SK-N-SH treated with all-trans-retinoic acid at 6 μM for 48 hours (cell line): Measurements from ENCODE around the gene CATSPERZ.

Experiments
- ATAC-seq: fragments of 200-7000 bp; cut with Tn5 transposase; 3 replicates; pipeline ENCODE4 v1.9.1; 2020; ENCODE audit warnings: mild to moderate bottlenecking, moderate library complexity
- BACH2 ChIP-seq: fragments of 250-450 bp; sonication (Bioruptor Pico); IDR thresholded peaks from 2 replicates; pipeline ENCODE4 v1.9.0; 2021; ENCODE audit warnings: mild to moderate bottlenecking, borderline replicate concordance
- CSDC2 ChIP-seq: fragments of 250-450 bp; sonication (Bioruptor Pico); IDR thresholded peaks from 2 replicates; pipeline ENCODE4 v1.5.0; 2020; ENCODE audit warnings: mild to moderate bottlenecking, moderate library complexity
- ESRRG ChIP-seq: fragments of 250-450 bp; sonication (Bioruptor Pico); IDR thresholded peaks from 2 replicates; pipeline ENCODE4 v1.6.1; 2021; ENCODE audit warnings: mild to moderate bottlenecking
- GLIS3 ChIP-seq: fragments of 250-450 bp; sonication (Bioruptor Pico); IDR thresholded peaks from 2 replicates; pipeline ENCODE4 v1.5.0; 2020; ENCODE audit warnings: mild to moderate bottlenecking, moderate library complexity
- ISL1 ChIP-seq: fragments of 250-450 bp; sonication (Bioruptor Pico); IDR thresholded peaks from 2 replicates; pipeline ENCODE4 v2.1.2; 2022; ENCODE audit warnings: mild to moderate bottlenecking, moderate library complexity
- OSR1 ChIP-seq: fragments of 250-450 bp; sonication (Bioruptor Pico); IDR thresholded peaks from 2 replicates; pipeline ENCODE4 v1.8.0; 2022; ENCODE audit warnings: moderate library complexity, mild to moderate bottlenecking, inconsistent platforms
- PPARA ChIP-seq: fragments of 250-450 bp; sonication (Bioruptor Pico); IDR thresholded peaks from 2 replicates; pipeline ENCODE4 v1.5.0; 2020; ENCODE audit warnings: mild to moderate bottlenecking, borderline replicate concordance
- RARB ChIP-seq: fragments of 250-450 bp; sonication (Bioruptor Pico); IDR thresholded peaks from 2 replicates; pipeline ENCODE4 v1.8.0; 2021; ENCODE audit warnings: mild to moderate bottlenecking, moderate library complexity
- SNAI2 ChIP-seq: fragments of 250-450 bp; sonication (Bioruptor Pico); IDR thresholded peaks from 2 replicates; pipeline ENCODE4 v1.5.0; 2020; ENCODE audit warnings: mild to moderate bottlenecking, moderate library complexity
- TCF4 ChIP-seq: fragments of 250-450 bp; sonication (Bioruptor Pico); IDR thresholded peaks from 2 replicates; pipeline ENCODE4 v1.8.0; 2021; ENCODE audit warnings: mild to moderate bottlenecking, moderate library complexity, borderline replicate concordance
- TOX ChIP-seq: fragments of 250-450 bp; sonication (Bioruptor Pico); IDR thresholded peaks from 2 replicates; pipeline ENCODE4 v1.8.0; 2021; ENCODE audit warnings: mild to moderate bottlenecking, moderate library complexity, borderline replicate concordance
- ZFP3 ChIP-seq: fragments of 250-450 bp; sonication (Bioruptor Pico); IDR thresholded peaks from 2 replicates; pipeline ENCODE4 v1.5.0; 2020; ENCODE audit warnings: mild to moderate bottlenecking, moderate library complexity
- ZFP30 ChIP-seq: fragments of 450-650 bp; formaldehyde crosslinking; IDR thresholded peaks from 2 replicates; pipeline ENCODE4 v1.5.0; 2022; ENCODE audit warnings: mild to moderate bottlenecking, moderate library complexity
- ZNF565 ChIP-seq: fragments of 450-650 bp; formaldehyde crosslinking; conservative IDR thresholded peaks from 2 replicates; pipeline ENCODE4 v1.5.0; 2020; ENCODE audit warnings: low read depth, mild to moderate bottlenecking, moderate library complexity
- ZNF70 ChIP-seq: fragments of 450-650 bp; formaldehyde crosslinking; IDR thresholded peaks from 2 replicates; pipeline ENCODE4 v1.5.0; 2020; ENCODE audit warnings: mild to moderate bottlenecking, moderate library complexity
- ZNF8 ChIP-seq: fragments of 450-650 bp; formaldehyde crosslinking; IDR thresholded peaks from 2 replicates; pipeline ENCODE4 v1.5.0; 2020; ENCODE audit warnings: mild to moderate bottlenecking, moderate library complexity
- TF ChIP-seq, protein P1 (sequence below): fragments of 250-450 bp; sonication (Bioruptor Pico); IDR thresholded peaks from 2 replicates; pipeline ENCODE4 v1.5.1; 2020; ENCODE audit warnings: low read depth, mild to moderate bottlenecking, moderate library complexity
- TF ChIP-seq, protein P2 (sequence below): fragments of 250-450 bp; sonication (Bioruptor Pico); IDR thresholded peaks from 2 replicates; pipeline ENCODE4 v1.5.0; 2020; ENCODE audit warnings: mild to moderate bottlenecking, moderate library complexity
- TF ChIP-seq, protein P3 (sequence below): fragments of 250-450 bp; sonication (Bioruptor Pico); IDR thresholded peaks from 2 replicates; pipeline ENCODE4 v1.5.1; 2021; ENCODE audit warnings: mild to moderate bottlenecking, moderate library complexity
- TF ChIP-seq, protein P4 (sequence below): fragments of 250-450 bp; sonication (Bioruptor Pico); IDR thresholded peaks from 2 replicates; pipeline ENCODE4 v1.8.0; 2021; ENCODE audit warnings: low read depth, mild to moderate bottlenecking, moderate library complexity, borderline replicate concordance

The CATSPERZ gene

DNA sequence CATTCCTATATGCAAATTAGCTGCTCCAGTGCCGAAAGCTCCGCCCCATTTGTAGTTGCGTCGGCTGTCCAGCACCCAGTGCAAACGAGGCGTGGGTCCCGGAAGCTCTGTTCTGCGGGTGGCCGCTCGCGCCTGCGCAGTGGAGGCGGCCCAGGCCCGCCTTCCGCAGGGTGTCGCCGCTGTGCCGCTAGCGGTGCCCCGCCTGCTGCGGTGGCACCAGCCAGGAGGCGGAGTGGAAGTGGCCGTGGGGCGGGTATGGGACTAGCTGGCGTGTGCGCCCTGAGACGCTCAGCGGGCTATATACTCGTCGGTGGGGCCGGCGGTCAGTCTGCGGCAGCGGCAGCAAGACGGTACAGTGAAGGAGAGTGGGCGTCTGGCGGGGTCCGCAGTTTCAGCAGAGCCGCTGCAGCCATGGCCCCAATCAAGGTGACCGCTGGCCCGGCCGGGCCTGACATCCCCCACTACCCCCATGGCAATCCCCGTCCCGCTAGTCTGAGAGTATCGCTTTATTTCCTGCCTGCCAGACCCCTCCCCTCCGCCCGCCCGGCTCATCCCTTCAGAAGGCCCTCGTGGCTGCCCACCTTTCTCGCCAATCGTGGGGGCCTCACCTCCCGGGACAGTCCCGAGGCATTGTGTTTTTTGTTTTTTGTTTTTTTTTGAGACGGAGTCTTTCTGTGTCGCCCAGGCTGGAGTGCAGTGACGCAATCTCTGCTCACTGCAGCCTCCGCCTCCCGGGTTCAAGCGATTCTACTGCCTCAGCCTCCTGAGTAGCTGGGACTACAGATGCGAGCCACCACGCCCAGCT, 18.0 kb downstream of the CATSPERZ start, which contains the start of gene PRDX5 (continued):
- TF ChIP-seq, protein P1, sequence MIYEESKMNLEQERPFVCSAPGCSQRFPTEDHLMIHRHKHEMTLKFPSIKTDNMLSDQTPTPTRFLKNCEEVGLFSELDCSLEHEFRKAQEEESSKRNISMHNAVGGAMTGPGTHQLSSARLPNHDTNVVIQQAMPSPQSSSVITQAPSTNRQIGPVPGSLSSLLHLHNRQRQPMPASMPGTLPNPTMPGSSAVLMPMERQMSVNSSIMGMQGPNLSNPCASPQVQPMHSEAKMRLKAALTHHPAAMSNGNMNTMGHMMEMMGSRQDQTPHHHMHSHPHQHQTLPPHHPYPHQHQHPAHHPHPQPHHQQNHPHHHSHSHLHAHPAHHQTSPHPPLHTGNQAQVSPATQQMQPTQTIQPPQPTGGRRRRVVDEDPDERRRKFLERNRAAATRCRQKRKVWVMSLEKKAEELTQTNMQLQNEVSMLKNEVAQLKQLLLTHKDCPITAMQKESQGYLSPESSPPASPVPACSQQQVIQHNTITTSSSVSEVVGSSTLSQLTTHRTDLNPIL (CRISPR knock-in tag), result no peak
- TF ChIP-seq ZNF565 (CRISPR knock-in tag), result no peak
- no peak for TF ChIP-seq ZFP30 (CRISPR knock-in tag)
- TF ChIP-seq, all 23 proteins: peak for 0

DNA sequence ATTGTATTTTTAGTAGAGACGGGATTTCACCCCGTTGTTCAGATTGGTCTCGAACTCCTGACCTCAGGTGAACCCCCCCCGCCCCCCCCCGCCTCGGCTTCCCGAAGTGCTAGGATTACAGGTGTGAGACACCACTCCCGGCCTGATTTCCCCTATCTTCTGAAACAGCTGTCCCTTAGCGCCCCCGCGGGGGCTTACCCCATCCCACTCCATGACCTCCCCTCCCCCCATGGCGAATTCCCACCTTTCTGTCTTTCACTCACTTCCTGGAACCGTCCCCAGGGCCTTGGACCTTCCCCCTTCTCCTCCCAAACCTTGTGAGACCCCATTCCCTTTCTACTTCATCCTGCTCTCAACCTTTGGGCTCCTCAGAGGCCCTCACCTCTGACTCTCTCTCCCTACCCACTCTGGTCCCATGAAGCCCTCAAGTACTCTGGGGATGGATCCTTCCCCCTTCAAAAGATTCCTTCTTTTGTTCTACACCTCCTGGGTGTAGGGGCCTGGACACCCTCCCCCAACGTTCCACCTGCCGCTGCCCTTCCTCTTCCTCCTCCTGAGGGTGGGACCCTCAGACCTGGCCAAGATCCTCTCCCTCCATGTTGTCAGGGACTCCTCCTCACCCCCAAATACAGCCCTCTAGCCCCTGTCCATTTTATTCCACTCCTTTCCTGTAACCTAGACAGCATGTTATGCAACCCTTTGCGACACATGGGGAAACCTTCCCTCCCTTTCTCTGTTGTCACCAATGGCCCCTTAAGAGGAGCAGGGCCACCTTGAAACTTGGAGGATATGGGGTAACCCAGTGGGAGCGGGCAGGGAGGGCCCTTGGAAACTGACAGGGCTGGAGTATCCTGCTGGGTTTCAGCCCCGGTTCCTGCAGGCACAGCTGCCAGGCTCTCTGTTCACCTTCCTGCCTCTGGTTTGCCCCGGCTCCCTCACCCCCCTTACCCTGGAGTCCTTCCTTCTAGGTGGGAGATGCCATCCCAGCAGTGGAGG, 18.9 kb downstream of the CATSPERZ start:
- no peak for ATAC-seq
- TF ChIP-seq, protein P1 (CRISPR knock-in tag), result no peak
- TF ChIP-seq SNAI2 (no peak), TCF4 (CRISPR knock-in tag) (no peak), BACH2 (CRISPR knock-in tag) (no peak), ZNF70 (CRISPR knock-in tag) (no peak), ZFP30 (CRISPR knock-in tag) (no peak), ISL1 (CRISPR knock-in tag) (no peak), TOX (no peak), ZFP3 (no peak), GLIS3 (no peak)
- TF ChIP-seq, protein P2, sequence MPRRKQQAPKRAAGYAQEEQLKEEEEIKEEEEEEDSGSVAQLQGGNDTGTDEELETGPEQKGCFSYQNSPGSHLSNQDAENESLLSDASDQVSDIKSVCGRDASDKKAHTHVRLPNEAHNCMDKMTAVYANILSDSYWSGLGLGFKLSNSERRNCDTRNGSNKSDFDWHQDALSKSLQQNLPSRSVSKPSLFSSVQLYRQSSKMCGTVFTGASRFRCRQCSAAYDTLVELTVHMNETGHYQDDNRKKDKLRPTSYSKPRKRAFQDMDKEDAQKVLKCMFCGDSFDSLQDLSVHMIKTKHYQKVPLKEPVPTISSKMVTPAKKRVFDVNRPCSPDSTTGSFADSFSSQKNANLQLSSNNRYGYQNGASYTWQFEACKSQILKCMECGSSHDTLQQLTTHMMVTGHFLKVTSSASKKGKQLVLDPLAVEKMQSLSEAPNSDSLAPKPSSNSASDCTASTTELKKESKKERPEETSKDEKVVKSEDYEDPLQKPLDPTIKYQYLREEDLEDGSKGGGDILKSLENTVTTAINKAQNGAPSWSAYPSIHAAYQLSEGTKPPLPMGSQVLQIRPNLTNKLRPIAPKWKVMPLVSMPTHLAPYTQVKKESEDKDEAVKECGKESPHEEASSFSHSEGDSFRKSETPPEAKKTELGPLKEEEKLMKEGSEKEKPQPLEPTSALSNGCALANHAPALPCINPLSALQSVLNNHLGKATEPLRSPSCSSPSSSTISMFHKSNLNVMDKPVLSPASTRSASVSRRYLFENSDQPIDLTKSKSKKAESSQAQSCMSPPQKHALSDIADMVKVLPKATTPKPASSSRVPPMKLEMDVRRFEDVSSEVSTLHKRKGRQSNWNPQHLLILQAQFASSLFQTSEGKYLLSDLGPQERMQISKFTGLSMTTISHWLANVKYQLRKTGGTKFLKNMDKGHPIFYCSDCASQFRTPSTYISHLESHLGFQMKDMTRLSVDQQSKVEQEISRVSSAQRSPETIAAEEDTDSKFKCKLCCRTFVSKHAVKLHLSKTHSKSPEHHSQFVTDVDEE (CRISPR knock-in tag), result no peak

DNA sequence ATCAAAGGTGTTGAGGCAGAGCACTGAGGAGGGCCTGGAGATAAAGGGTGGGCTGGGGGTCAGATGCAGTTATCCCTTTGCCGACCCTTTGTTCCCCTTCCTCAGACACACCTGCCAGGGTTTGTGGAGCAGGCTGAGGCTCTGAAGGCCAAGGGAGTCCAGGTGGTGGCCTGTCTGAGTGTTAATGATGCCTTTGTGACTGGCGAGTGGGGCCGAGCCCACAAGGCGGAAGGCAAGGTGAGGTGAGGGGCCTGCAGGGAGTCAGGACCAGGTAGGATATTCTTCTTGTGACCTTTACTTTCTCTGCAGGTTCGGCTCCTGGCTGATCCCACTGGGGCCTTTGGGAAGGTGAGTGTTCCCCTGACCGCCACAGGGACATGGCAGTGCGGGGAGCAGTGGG, 20.4 kb downstream of the CATSPERZ start:
- no peak for TF ChIP-seq RARB (CRISPR knock-in tag)
- TF ChIP-seq BACH2 (CRISPR knock-in tag), result no peak
- no peak for TF ChIP-seq ZFP30 (CRISPR knock-in tag)
- no peak for TF ChIP-seq ZFP3
- TF ChIP-seq SNAI2, result no peak
- no peak for TF ChIP-seq ZNF8 (CRISPR knock-in tag)
- TF ChIP-seq TCF4 (CRISPR knock-in tag), result no peak
- TF ChIP-seq OSR1 (CRISPR knock-in tag), result no peak
- TF ChIP-seq ZNF565 (CRISPR knock-in tag), result no peak
- TF ChIP-seq, protein P3, sequence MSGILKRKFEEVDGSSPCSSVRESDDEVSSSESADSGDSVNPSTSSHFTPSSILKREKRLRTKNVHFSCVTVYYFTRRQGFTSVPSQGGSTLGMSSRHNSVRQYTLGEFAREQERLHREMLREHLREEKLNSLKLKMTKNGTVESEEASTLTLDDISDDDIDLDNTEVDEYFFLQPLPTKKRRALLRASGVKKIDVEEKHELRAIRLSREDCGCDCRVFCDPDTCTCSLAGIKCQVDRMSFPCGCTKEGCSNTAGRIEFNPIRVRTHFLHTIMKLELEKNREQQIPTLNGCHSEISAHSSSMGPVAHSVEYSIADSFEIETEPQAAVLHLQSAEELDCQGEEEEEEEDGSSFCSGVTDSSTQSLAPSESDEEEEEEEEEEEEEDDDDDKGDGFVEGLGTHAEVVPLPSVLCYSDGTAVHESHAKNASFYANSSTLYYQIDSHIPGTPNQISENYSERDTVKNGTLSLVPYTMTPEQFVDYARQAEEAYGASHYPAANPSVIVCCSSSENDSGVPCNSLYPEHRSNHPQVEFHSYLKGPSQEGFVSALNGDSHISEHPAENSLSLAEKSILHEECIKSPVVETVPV, result no peak
- no peak for TF ChIP-seq PPARA (CRISPR knock-in tag)
- no peak for TF ChIP-seq ESRRG (CRISPR knock-in tag)
- no peak for TF ChIP-seq ISL1 (CRISPR knock-in tag)
- TF ChIP-seq, protein P4, sequence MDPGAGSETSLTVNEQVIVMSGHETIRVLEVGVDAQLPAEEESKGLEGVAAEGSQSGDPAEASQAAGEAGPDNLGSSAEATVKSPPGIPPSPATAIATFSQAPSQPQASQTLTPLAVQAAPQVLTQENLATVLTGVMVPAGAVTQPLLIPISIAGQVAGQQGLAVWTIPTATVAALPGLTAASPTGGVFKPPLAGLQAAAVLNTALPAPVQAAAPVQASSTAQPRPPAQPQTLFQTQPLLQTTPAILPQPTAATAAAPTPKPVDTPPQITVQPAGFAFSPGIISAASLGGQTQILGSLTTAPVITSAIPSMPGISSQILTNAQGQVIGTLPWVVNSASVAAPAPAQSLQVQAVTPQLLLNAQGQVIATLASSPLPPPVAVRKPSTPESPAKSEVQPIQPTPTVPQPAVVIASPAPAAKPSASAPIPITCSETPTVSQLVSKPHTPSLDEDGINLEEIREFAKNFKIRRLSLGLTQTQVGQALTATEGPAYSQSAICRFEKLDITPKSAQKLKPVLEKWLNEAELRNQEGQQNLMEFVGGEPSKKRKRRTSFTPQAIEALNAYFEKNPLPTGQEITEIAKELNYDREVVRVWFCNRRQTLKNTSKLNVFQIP, result no peak
- TF ChIP-seq GLIS3, result no peak
- TF ChIP-seq, protein P1 (CRISPR knock-in tag), result no peak
- no peak for TF ChIP-seq CSDC2 (CRISPR knock-in tag)
- no peak for ATAC-seq
